ENCODE measurements around the gene SNRNP27.
A peak's percentile ranks its signal among the peaks of the same experiment; 100 is the strongest.

Gene SNRNP27

GRCh38 chr2:69893684-69894551 is at the start of gene SNRNP27:
Gene SNRNP27, plus strand, starts transcription at chr2:69893956. Its CDS starts 29 bp downstream, at chr2:69893985.
- H3K4me1 ChIP-seq (ENCODE audit: control insufficient read depth in 5 of 5, insufficient read depth in 5 of 5, low read length in 5 of 5): peaks cover 0 to 31% (median 19%) of the 10 kb centered on the region in 5 donors

GRCh38 chr2:69843993-69844392 is 49.8 kb upstream of the SNRNP27 start:
- H3K9me3 ChIP-seq (ENCODE audit: control insufficient read depth in 5 of 5, low read length in 5 of 5): no peaks in the 10 kb centered on the region
- no peak overlapping the region for H3K4me3 ChIP-seq (ENCODE audit: low read depth in 1 of 5, low read length in 5 of 5)
- H3K4me1 ChIP-seq (ENCODE audit: control insufficient read depth in 5 of 5, insufficient read depth in 5 of 5, low read length in 5 of 5): peaks cover 0 to 10% (median 0%) of the 10 kb centered on the region in 5 donors
- H3K9ac ChIP-seq (ENCODE audit: low read length in 5 of 5): no peak overlapping the region
- H3K36me3 ChIP-seq (ENCODE audit: control insufficient read depth in 5 of 5, insufficient read depth in 5 of 5, low read length in 5 of 5): peaks cover 10 to 30% (median 17%) of the 10 kb centered on the region in 5 donors
- H3K27ac ChIP-seq (ENCODE audit: low read depth, low read length): no peak overlapping the region
- no peaks in the 10 kb centered on the region for H3K27me3 ChIP-seq (ENCODE audit: control insufficient read depth in 5 of 5, insufficient read depth in 4 of 5, low read length in 5 of 5)

More at GRCh38 chr2:69893684-69894551, at the start of gene SNRNP27:
- Histone ChIP-seq H3K9ac (ENCODE audit: low read length in 5 of 5) (peak within 1 kb of the TSS; percentile 94 to 100 (median 98)), H3K36me3 (ENCODE audit: control insufficient read depth in 5 of 5, insufficient read depth in 5 of 5, low read length in 5 of 5) (peaks cover 15 to 30% (median 18%) of the 10 kb centered on the region in 5 donors), H3K9me3 (ENCODE audit: control insufficient read depth in 5 of 5, low read length in 5 of 5) (peaks cover 0 to 7% (median 3%) of the 10 kb centered on the region in 5 donors), H3K4me3 (ENCODE audit: low read depth in 1 of 5, low read length in 5 of 5) (peak within 1 kb of the TSS; percentile 83 to 99 (median 86)), H3K27ac (ENCODE audit: low read depth, low read length) (peak within 1 kb of the TSS; percentile 100), H3K27me3 (ENCODE audit: control insufficient read depth in 5 of 5, insufficient read depth in 4 of 5, low read length in 5 of 5) (no peaks in the 10 kb centered on the region)

- no peaks in the 10 kb centered on the region for H3K9me3 ChIP-seq (ENCODE audit: control insufficient read depth in 5 of 5, low read length in 5 of 5)
- peaks cover 0 to 10% (median 0%) of the 10 kb centered on the region in 5 donors for H3K4me1 ChIP-seq (ENCODE audit: control insufficient read depth in 5 of 5, insufficient read depth in 5 of 5, low read length in 5 of 5)
- no peak overlapping the region for H3K9ac ChIP-seq (ENCODE audit: low read length in 5 of 5)
- peaks cover 10 to 34% (median 17%) of the 10 kb centered on the region in 5 donors for H3K36me3 ChIP-seq (ENCODE audit: control insufficient read depth in 5 of 5, insufficient read depth in 5 of 5, low read length in 5 of 5)
- H3K27ac ChIP-seq (ENCODE audit: low read depth, low read length): no peak overlapping the region
- H3K27me3 ChIP-seq (ENCODE audit: control insufficient read depth in 5 of 5, insufficient read depth in 4 of 5, low read length in 5 of 5): no peaks in the 10 kb centered on the region
- no peak overlapping the region for H3K4me3 ChIP-seq (ENCODE audit: low read depth in 1 of 5, low read length in 5 of 5)
Measured at GRCh38 chr2:69844560-69844959, 49.2 kb upstream of the SNRNP27 start.

GRCh38 chr2:69846182-69847067 is 47.3 kb upstream of the SNRNP27 start:
- Histone ChIP-seq H3K27me3 (ENCODE audit: control insufficient read depth in 5 of 5, insufficient read depth in 4 of 5, low read length in 5 of 5) (no peaks in the 10 kb centered on the region), H3K9me3 (ENCODE audit: control insufficient read depth in 5 of 5, low read length in 5 of 5) (no peaks in the 10 kb centered on the region), H3K27ac (ENCODE audit: low read depth, low read length) (no peak overlapping the region), H3K36me3 (ENCODE audit: control insufficient read depth in 5 of 5, insufficient read depth in 5 of 5, low read length in 5 of 5) (peaks cover 16 to 41% (median 21%) of the 10 kb centered on the region in 5 donors), H3K4me3 (ENCODE audit: low read depth in 1 of 5, low read length in 5 of 5) (no peak overlapping the region), H3K4me1 (ENCODE audit: control insufficient read depth in 5 of 5, insufficient read depth in 5 of 5, low read length in 5 of 5) (peaks cover 0 to 10% (median 0%) of the 10 kb centered on the region in 5 donors), H3K9ac (ENCODE audit: low read length in 5 of 5) (no peak overlapping the region)

GRCh38 chr2:69847068-69847828 is 46.5 kb upstream of the SNRNP27 start:
- no peak overlapping the region for H3K9ac ChIP-seq (ENCODE audit: low read length in 5 of 5)
- peaks cover 0 to 10% (median 0%) of the 10 kb centered on the region in 5 donors for H3K4me1 ChIP-seq (ENCODE audit: control insufficient read depth in 5 of 5, insufficient read depth in 5 of 5, low read length in 5 of 5)
- no peak overlapping the region for H3K4me3 ChIP-seq (ENCODE audit: low read depth in 1 of 5, low read length in 5 of 5)
- no peaks in the 10 kb centered on the region for H3K9me3 ChIP-seq (ENCODE audit: control insufficient read depth in 5 of 5, low read length in 5 of 5)
- peak overlapping the region; percentile 59 for H3K27ac ChIP-seq (ENCODE audit: low read depth, low read length)
- H3K27me3 ChIP-seq (ENCODE audit: control insufficient read depth in 5 of 5, insufficient read depth in 4 of 5, low read length in 5 of 5): no peaks in the 10 kb centered on the region
- H3K36me3 ChIP-seq (ENCODE audit: control insufficient read depth in 5 of 5, insufficient read depth in 5 of 5, low read length in 5 of 5): peaks cover 12 to 45% (median 20%) of the 10 kb centered on the region in 5 donors

- H3K4me1 ChIP-seq (ENCODE audit: control insufficient read depth in 5 of 5, insufficient read depth in 5 of 5, low read length in 5 of 5): peaks cover 0 to 10% (median 0%) of the 10 kb centered on the region in 5 donors
- no peak overlapping the region for H3K4me3 ChIP-seq (ENCODE audit: low read depth in 1 of 5, low read length in 5 of 5)
- no peaks in the 10 kb centered on the region for H3K27me3 ChIP-seq (ENCODE audit: control insufficient read depth in 5 of 5, insufficient read depth in 4 of 5, low read length in 5 of 5)
- H3K9me3 ChIP-seq (ENCODE audit: control insufficient read depth in 5 of 5, low read length in 5 of 5): no peaks in the 10 kb centered on the region
- peak overlapping the region; percentile 59 for H3K27ac ChIP-seq (ENCODE audit: low read depth, low read length)
- peak overlapping the region in 3 of 5 donors; percentile 2 to 47 (median 42) for H3K9ac ChIP-seq (ENCODE audit: low read length in 5 of 5)
- peaks cover 12 to 49% (median 23%) of the 10 kb centered on the region in 5 donors for H3K36me3 ChIP-seq (ENCODE audit: control insufficient read depth in 5 of 5, insufficient read depth in 5 of 5, low read length in 5 of 5)
Measured at GRCh38 chr2:69848186-69848790, 45.5 kb upstream of the SNRNP27 start.

- H3K27me3 ChIP-seq (ENCODE audit: control insufficient read depth in 5 of 5, insufficient read depth in 4 of 5, low read length in 5 of 5): no peaks in the 10 kb centered on the region
- H3K27ac ChIP-seq (ENCODE audit: low read depth, low read length): no peak overlapping the region
- H3K36me3 ChIP-seq (ENCODE audit: control insufficient read depth in 5 of 5, insufficient read depth in 5 of 5, low read length in 5 of 5): peaks cover 0 to 7% (median 2%) of the 10 kb centered on the region in 5 donors
- H3K4me3 ChIP-seq (ENCODE audit: low read depth in 1 of 5, low read length in 5 of 5): no peak overlapping the region
- H3K4me1 ChIP-seq (ENCODE audit: control insufficient read depth in 5 of 5, insufficient read depth in 5 of 5, low read length in 5 of 5): no peaks in the 10 kb centered on the region
- H3K9me3 ChIP-seq (ENCODE audit: control insufficient read depth in 5 of 5, low read length in 5 of 5): no peaks in the 10 kb centered on the region
- H3K9ac ChIP-seq (ENCODE audit: low read length in 5 of 5): no peak overlapping the region
Measured at GRCh38 chr2:69858261-69858660, 35.5 kb upstream of the SNRNP27 start.

GRCh38 chr2:69863298-69863697 is 30.5 kb upstream of the SNRNP27 start:
- Histone ChIP-seq H3K4me3 (ENCODE audit: low read depth in 1 of 5, low read length in 5 of 5) (no peak overlapping the region), H3K27me3 (ENCODE audit: control insufficient read depth in 5 of 5, insufficient read depth in 4 of 5, low read length in 5 of 5) (no peaks in the 10 kb centered on the region), H3K9me3 (ENCODE audit: control insufficient read depth in 5 of 5, low read length in 5 of 5) (no peaks in the 10 kb centered on the region), H3K36me3 (ENCODE audit: control insufficient read depth in 5 of 5, insufficient read depth in 5 of 5, low read length in 5 of 5) (peaks cover 17 to 32% (median 29%) of the 10 kb centered on the region in 5 donors), H3K27ac (ENCODE audit: low read depth, low read length) (no peak overlapping the region), H3K4me1 (ENCODE audit: control insufficient read depth in 5 of 5, insufficient read depth in 5 of 5, low read length in 5 of 5) (no peaks in the 10 kb centered on the region), H3K9ac (ENCODE audit: low read length in 5 of 5) (no peak overlapping the region)

GRCh38 chr2:69888451-69888850 is 5.3 kb upstream of the SNRNP27 start:
- H3K4me1 ChIP-seq (ENCODE audit: control insufficient read depth in 5 of 5, insufficient read depth in 5 of 5, low read length in 5 of 5): peaks cover 0 to 6% (median 3%) of the 10 kb centered on the region in 5 donors
- peaks cover 0 to 7% (median 3%) of the 10 kb centered on the region in 5 donors for H3K9me3 ChIP-seq (ENCODE audit: control insufficient read depth in 5 of 5, low read length in 5 of 5)
- H3K4me3 ChIP-seq (ENCODE audit: low read depth in 1 of 5, low read length in 5 of 5): no peak overlapping the region
- no peak overlapping the region for H3K27ac ChIP-seq (ENCODE audit: low read depth, low read length)
- no peaks in the 10 kb centered on the region for H3K27me3 ChIP-seq (ENCODE audit: control insufficient read depth in 5 of 5, insufficient read depth in 4 of 5, low read length in 5 of 5)
- H3K36me3 ChIP-seq (ENCODE audit: control insufficient read depth in 5 of 5, insufficient read depth in 5 of 5, low read length in 5 of 5): no peaks in the 10 kb centered on the region
- no peak overlapping the region for H3K9ac ChIP-seq (ENCODE audit: low read length in 5 of 5)

All from subcutaneous abdominal adipose tissue (tissue), 5 donors.